Measurements from ENCODE around the gene KRT3. TPM values are rescaled to one million over a fixed set of nuclear protein-coding genes. Genes with fewer than 3 reads are reported as not detected.

The KRT3 gene
- total RNA-seq, result not detected

DNA sequence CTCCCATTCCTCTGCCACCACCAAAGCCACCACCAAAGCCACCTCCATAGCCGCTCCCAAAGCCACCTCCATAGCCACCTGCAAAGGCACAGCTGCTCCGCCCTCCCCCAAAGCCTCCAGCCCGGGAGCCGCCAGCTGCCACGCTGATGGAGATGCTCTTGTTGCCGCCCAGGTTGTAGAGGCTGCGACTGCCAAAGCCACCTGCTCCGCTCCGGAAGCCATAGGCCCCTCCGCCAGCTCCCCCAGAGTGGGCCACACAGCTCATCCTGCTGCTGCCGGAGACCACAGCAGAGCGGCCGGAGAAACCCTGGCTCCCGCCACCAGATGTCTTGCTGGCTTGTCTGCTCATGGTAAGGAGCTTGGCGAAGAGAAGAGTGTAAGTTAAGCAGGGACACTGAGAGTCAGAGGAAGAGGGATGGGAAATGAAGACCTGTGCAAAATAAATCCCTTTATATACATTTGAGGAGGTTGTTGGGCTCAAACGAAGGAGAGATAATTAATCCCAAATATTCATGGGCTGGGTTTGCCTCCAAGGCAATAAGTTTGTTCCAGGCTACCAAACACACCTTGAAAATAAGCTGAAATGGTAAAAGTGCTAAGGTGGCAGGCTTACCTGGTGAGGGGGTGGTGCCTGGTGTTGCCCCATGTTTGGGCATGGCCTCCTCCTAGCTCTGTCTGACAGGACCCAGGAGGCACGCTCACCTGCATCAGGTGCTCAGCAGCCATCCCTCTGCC is at the start of gene KRT3:
TSS of gene KRT3 (minus strand) at position 424 of the 735 bp plus-strand sequence. CDS start at position 349, 75 bp downstream.
- Mint-ChIP-seq H3K4me3 (no peak within 1 kb of the TSS), H3K27me3 (ENCODE audit: low read depth) (peaks cover 8% of the 10 kb centered on the region), H3K4me1 (ENCODE audit: low read depth) (peaks cover 36% of the 10 kb centered on the region), H3K9me3 (no peaks in the 10 kb centered on the region), H3K27ac (no peak within 1 kb of the TSS), H3K36me3 (ENCODE audit: insufficient read depth in 2 of 2) (no peaks in the 10 kb centered on the region)
- no peak for DNase-seq
- ATAC-seq (replicated peaks in 1 of 2), result no peak

DNA sequence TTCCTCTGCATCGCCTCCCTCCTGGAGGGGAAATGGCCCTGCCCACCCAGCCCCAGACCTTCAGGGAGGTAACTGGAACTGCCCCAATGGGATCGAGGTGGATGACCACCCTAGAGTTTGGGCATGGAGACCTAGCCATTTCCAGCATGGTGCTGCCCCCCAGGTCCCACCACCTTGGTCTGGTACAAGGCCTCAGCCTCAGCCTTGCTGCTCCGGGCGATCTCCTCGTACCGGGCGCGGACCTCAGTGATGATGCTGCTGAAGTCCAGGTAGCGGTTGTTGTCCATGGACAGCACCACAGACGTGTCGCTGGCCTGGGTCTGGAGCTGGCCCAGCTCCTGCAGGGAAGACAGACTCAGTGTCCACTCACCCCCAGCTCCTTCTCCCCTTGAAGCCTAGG is 48.5 kb upstream of the KRT3 start:
- H3K27me3 Mint-ChIP-seq (ENCODE audit: low read depth), result no peaks in the 10 kb centered on the region
- no peak overlapping the region for H3K4me3 Mint-ChIP-seq
- H3K27ac Mint-ChIP-seq, result no peak overlapping the region
- H3K4me1 Mint-ChIP-seq (ENCODE audit: low read depth), result no peaks in the 10 kb centered on the region
- no peaks in the 10 kb centered on the region for H3K9me3 Mint-ChIP-seq
- ATAC-seq (replicated peaks in 1 of 2) (no peak), DNase-seq (no peak)
- no peaks in the 10 kb centered on the region for H3K36me3 Mint-ChIP-seq (ENCODE audit: insufficient read depth in 2 of 2)

GRCh38 chr12:52839436-52840105 is 43.7 kb upstream of the KRT3 start:
- H3K36me3 Mint-ChIP-seq (ENCODE audit: insufficient read depth in 2 of 2), result no peaks in the 10 kb centered on the region
- H3K27ac Mint-ChIP-seq, result no peak overlapping the region
- no peak for ATAC-seq (replicated peaks in 1 of 2)
- H3K4me3 Mint-ChIP-seq, result no peak overlapping the region
- no peaks in the 10 kb centered on the region for H3K9me3 Mint-ChIP-seq
- no peak for DNase-seq
- no peaks in the 10 kb centered on the region for H3K27me3 Mint-ChIP-seq (ENCODE audit: low read depth)
- peaks cover 34% of the 10 kb centered on the region for H3K4me1 Mint-ChIP-seq (ENCODE audit: low read depth)

DNA sequence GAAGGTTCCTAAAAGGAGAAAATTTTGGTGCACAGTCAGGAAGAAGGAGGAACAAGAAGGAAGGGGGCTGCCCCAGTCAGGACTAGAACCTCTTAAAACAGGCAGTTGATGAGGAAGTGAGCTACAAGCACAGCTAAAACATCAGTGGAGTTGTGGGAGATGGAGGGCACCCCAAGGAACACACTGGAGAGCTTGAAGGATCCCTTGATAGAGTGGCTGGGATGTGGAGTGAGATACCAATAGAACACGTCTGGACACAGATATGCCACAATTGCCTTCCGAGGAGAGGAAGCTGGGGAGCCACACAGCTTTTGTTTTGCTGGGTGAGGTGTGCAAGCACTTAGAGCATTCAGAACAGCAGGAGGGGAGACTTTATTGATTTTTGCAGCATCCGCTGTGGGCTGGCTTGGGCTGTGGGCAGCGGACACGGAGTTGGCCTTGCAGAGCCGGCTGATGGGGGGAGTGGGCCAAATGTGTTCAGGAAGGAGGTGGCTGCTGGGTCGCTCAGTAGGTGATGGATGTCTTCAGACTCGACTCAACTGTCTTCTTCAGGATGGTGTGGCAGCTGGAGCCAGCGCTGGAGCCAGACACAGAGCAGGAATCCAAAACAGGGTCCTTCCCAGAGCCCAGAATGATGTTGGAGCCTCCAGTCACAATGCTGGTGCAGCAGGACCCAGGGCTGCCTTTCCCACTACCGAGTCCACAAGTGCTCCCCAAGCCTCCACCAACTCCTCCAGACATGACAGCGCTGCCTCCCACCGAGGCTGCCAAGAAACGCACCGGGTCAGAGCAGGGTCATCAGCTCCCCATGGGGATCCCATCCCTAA is 42.9 kb upstream of the KRT3 start:
- Mint-ChIP-seq H3K9me3 (no peaks in the 10 kb centered on the region), H3K4me3 (no peak overlapping the region), H3K27ac (no peak overlapping the region), H3K4me1 (ENCODE audit: low read depth) (peaks cover 35% of the 10 kb centered on the region), H3K36me3 (ENCODE audit: insufficient read depth in 2 of 2) (no peaks in the 10 kb centered on the region), H3K27me3 (ENCODE audit: low read depth) (no peaks in the 10 kb centered on the region)
- DNase-seq (no peak), ATAC-seq (replicated peaks in 1 of 2) (no peak)

- H3K36me3 Mint-ChIP-seq (ENCODE audit: insufficient read depth in 2 of 2), result no peaks in the 10 kb centered on the region
- H3K27me3 Mint-ChIP-seq (ENCODE audit: low read depth), result no peaks in the 10 kb centered on the region
- no peak overlapping the region for H3K4me3 Mint-ChIP-seq
- no peaks in the 10 kb centered on the region for H3K9me3 Mint-ChIP-seq
- no peak for ATAC-seq (replicated peaks in 1 of 2)
- peaks cover 35% of the 10 kb centered on the region for H3K4me1 Mint-ChIP-seq (ENCODE audit: low read depth)
- DNase-seq, result no peak
- H3K27ac Mint-ChIP-seq, result no peak overlapping the region
Observed at GRCh38 chr12:52837781-52838608, 42.1 kb upstream of the KRT3 start.

DNA sequence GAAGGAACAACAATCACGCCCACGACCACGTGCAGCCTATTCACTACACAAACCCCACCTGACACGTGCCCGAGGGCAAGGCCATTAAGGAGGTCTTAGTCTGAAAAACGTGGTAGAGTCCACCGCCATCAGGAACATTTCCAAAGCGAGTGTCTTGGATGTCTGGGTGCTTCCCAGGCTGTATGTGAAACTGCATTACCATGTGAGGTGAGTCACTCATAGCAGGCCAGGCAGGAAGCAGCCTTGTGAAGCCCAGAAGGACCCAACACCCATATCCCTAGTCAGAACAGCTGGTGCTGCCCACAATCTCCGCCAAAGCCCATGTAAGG is 41.5 kb upstream of the KRT3 start:
- DNase-seq, result peak in 1 of 2 donors; percentile 15
- H3K4me1 Mint-ChIP-seq (ENCODE audit: low read depth), result peaks cover 35% of the 10 kb centered on the region
- no peaks in the 10 kb centered on the region for H3K36me3 Mint-ChIP-seq (ENCODE audit: insufficient read depth in 2 of 2)
- H3K27me3 Mint-ChIP-seq (ENCODE audit: low read depth), result no peaks in the 10 kb centered on the region
- no peaks in the 10 kb centered on the region for H3K9me3 Mint-ChIP-seq
- peak overlapping the region; percentile 61 to 66 for H3K4me3 Mint-ChIP-seq
- no peak for ATAC-seq (replicated peaks in 1 of 2)
- H3K27ac Mint-ChIP-seq, result peak overlapping the region; percentile 29

DNA sequence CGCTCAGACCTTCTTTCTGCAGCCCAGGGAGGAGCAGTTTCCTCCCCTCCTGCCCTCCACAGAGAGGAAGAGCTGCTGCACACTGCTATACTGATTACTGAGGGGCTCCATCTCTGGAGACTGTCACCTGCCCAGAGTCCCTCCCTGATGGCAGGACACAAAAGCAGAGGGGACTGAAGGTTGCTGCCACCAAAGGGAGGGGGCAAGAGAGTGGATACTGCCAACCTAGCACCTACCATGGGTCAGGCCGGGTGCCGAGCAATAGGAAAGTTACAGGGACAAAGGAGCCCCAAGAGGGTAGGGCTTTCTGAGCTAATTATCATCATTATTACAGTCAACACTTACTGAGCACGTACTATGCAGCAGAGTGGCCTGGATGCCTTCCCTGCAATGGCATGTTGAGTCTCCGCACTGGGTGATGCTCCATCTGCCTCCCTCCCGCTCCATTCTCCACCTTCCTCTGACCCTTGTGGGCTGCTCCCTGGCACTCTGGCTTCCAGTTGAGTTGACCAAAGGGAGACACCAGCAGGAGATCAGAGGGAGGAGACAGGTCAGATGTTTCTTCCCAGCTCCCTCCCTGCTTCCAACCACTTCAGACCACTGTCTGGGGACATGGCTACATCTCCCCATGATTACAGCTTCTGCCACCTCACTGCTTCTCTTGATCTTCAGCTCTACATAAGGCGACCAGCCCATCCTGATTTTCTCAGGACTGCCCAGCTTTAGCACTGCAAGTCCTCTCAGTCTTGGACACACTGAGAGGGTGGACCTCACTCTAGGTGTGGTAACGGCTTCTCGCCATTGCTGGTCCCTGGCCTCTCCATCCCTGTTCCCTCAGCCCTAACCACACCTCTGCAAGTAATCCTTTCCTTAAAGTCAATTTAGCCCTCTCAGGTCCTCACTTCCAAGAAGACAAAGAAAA is 40.8 kb upstream of the KRT3 start:
- peaks cover 35% of the 10 kb centered on the region for H3K4me1 Mint-ChIP-seq (ENCODE audit: low read depth)
- DNase-seq, result no peak
- H3K4me3 Mint-ChIP-seq, result peak overlapping the region; percentile 61 to 66
- H3K27ac Mint-ChIP-seq, result peak overlapping the region; percentile 29
- no peaks in the 10 kb centered on the region for H3K9me3 Mint-ChIP-seq
- no peak for ATAC-seq (replicated peaks in 1 of 2)
- H3K36me3 Mint-ChIP-seq (ENCODE audit: insufficient read depth in 2 of 2), result no peaks in the 10 kb centered on the region
- H3K27me3 Mint-ChIP-seq (ENCODE audit: low read depth), result no peaks in the 10 kb centered on the region

DNA sequence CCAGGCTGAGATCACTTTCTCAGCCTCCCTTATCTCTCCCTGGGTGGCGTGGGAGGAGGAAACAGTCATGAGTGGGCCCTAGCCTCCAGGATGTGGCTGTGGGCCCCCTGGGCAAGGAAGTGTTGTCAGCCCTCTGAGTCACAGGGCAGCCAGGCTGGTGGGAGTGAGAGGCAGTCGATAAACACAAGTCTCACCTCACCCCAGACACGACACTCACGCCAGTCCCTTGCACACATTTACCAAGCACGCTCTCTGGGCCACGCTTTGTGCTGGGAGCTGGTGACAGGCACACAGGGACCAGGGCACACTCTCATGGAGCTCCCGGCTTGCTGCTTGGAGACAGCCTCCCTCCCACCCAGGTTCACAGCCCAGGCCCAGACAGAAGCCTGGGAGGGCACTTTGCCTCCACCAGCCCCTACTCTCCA is 40.1 kb upstream of the KRT3 start:
- Mint-ChIP-seq H3K36me3 (ENCODE audit: insufficient read depth in 2 of 2) (no peaks in the 10 kb centered on the region), H3K27me3 (ENCODE audit: low read depth) (no peaks in the 10 kb centered on the region), H3K27ac (no peak overlapping the region), H3K4me3 (peak overlapping the region; percentile 41 to 46), H3K4me1 (ENCODE audit: low read depth) (peaks cover 35% of the 10 kb centered on the region), H3K9me3 (no peaks in the 10 kb centered on the region)
- DNase-seq, result peak; percentile 80 to 82
- ATAC-seq (replicated peaks in 1 of 2), result peak; percentile 98 to 99

DNA sequence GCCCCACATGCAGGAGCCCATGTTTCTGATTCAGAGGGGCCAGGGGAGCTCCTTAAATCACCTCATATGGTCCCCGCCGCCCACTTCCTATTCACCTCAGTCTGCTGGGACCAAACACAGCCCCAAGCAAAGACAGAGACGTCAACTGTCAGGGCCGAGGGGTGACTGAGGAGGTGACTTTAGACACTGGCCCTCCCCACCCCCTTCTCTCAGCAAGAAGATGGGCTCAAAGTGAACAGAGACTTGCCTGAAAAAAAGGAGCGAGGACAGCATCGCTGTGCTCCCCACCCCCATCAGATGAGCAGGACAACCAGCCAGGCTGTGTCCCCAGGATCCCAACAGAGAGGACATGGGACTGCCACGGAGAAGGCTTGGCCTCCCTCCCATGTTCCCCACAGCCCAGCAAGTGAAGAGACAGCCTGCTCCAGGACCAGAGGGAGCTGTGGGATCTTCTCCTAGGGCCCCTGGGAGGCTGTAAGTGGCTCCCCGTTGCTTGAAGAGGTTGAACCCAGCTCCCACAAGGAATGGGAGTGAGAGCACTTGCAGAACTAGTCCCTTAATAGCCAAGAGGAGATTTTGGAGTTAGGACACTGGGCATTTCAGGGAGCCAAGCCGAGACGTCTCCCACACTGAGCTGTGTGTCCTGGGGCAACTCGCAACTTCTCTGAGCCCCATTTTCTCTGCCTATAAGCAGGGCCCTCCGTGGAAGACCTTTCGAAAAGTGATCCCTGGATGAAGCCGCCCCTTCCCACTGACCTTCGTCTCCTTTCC is 39.5 kb upstream of the KRT3 start:
- H3K36me3 Mint-ChIP-seq (ENCODE audit: insufficient read depth in 2 of 2), result no peaks in the 10 kb centered on the region
- no peaks in the 10 kb centered on the region for H3K27me3 Mint-ChIP-seq (ENCODE audit: low read depth)
- no peak overlapping the region for H3K27ac Mint-ChIP-seq
- DNase-seq (peak; percentile 15 to 22), ATAC-seq (replicated peaks in 1 of 2) (no peak)
- peaks cover 35% of the 10 kb centered on the region for H3K4me1 Mint-ChIP-seq (ENCODE audit: low read depth)
- no peaks in the 10 kb centered on the region for H3K9me3 Mint-ChIP-seq
- H3K4me3 Mint-ChIP-seq, result peak overlapping the region; percentile 41 to 46

DNA sequence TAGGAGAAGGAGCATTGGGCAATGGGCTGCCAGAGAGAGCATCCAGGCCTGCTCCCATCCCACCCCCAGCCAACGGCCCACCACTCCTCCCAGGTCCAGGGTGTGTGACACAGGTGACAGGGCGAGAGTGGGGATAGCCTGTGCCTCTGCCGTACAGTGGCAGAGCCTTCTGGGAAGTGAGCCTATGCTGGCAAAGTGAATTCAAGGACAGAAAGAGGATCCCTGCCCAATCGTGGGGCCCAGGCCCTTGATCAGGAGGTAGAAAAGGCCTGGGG is 38.7 kb upstream of the KRT3 start:
- DNase-seq (no peak), ATAC-seq (replicated peaks in 1 of 2) (no peak)
- Mint-ChIP-seq H3K27me3 (ENCODE audit: low read depth) (no peaks in the 10 kb centered on the region), H3K4me1 (ENCODE audit: low read depth) (peaks cover 35% of the 10 kb centered on the region), H3K9me3 (no peaks in the 10 kb centered on the region), H3K27ac (no peak overlapping the region), H3K36me3 (ENCODE audit: insufficient read depth in 2 of 2) (no peaks in the 10 kb centered on the region), H3K4me3 (no peak overlapping the region)

GRCh38 chr12:52833922-52834726 is 38.2 kb upstream of the KRT3 start, which contains the start of gene KRT79:
KRT79 (minus strand) TSS chr12:52834311; CDS start chr12:52834260, 51 bp downstream.
- H3K27me3 Mint-ChIP-seq (ENCODE audit: low read depth), result no peaks in the 10 kb centered on the region
- no peak for DNase-seq
- H3K9me3 Mint-ChIP-seq, result no peaks in the 10 kb centered on the region
- ATAC-seq (replicated peaks in 1 of 2), result no peak
- no peaks in the 10 kb centered on the region for H3K36me3 Mint-ChIP-seq (ENCODE audit: insufficient read depth in 2 of 2)
- no peak within 1 kb of the TSS for H3K27ac Mint-ChIP-seq
- peak within 1 kb of the TSS in 1 of 2 donors; percentile 23 for H3K4me3 Mint-ChIP-seq
- peaks cover 35% of the 10 kb centered on the region for H3K4me1 Mint-ChIP-seq (ENCODE audit: low read depth)
